GM12878 (cell line): ENCODE data around the gene SLC6A3. TPM values are rescaled to one million over a fixed set of nuclear protein-coding genes. Genes with fewer than 3 reads are reported as not detected.

Source experiments
- ATAC-seq: fragments of 200-7000 bp; cut with Tn5 transposase; 3 replicates; pipeline ENCODE4 v1.9.1; 2020; ENCODE audit warnings: mild to moderate bottlenecking, moderate library complexity
- BruUV-seq: library from RNA; stranded (reverse); fragments of 400-500 nt; replicated peaks from 2 replicates; lab custom pipeline; 2021; lab: Mats Ljungman, UMichigan
- CTCF ChIA-PET: fragments of 300-600 bp; sonication (Branson Sonifier 250); formaldehyde crosslinking; extraction: SDS; loops from one replicate; lab custom pipeline; 2021; ENCODE audit warnings: inconsistent platforms; lab: Yijun Ruan, JAX
- POLR2A ChIA-PET: fragments of 350-600 bp; formaldehyde crosslinking; extraction: SDS; loops from one replicate; lab custom pipeline; 2021; ENCODE audit warnings: inconsistent platforms; lab: Charles Lee
- RAD21 ChIA-PET: fragments of 300-600 bp; sonication (Branson Sonifier 250); formaldehyde crosslinking; loops from one replicate; lab custom pipeline; 2023; ENCODE audit warnings: antibody characterized with exemption; ENCODE audit not compliant: unreplicated experiment; lab: Charles Lee
- SMC1A ChIA-PET: fragments of 300-600 bp; sonication (Branson Sonifier 250); formaldehyde crosslinking; loops from one replicate; lab custom pipeline; 2023; ENCODE audit not compliant: unreplicated experiment, uncharacterized antibody; lab: Charles Lee
- DNase-seq: peaks from one replicate; pipeline ENCODE4 v3.0.0-alpha.2; 2011; ENCODE audit warnings: low read depth, low spot score
- FAIRE-seq: peaks from 3 replicates; lab custom pipeline; 2011; peaks lifted over from hg19 to GRCh38; lab: Jason Lieb, UNC
- H2AFZ ChIP-seq: 2 replicates; pipeline ENCODE4 v1.6.0; 2011; ENCODE audit warnings: low read depth, low read length, control low read depth; ENCODE audit not compliant: control insufficient read depth
- H3K27ac ChIP-seq: 2 replicates; pipeline ENCODE4 v1.5.1; 2011; ENCODE audit warnings: control low read depth; ENCODE audit not compliant: control insufficient read depth, insufficient read depth
- H3K27me3 ChIP-seq, 2 experiments: replicated peaks in 1 of 2; 2 replicates each; pipeline versions ENCODE4 v1.6.0 to v1.6.1; 2011; ENCODE audit warnings: low read length in 1 of 2; ENCODE audit not compliant: control insufficient read depth in 2 of 2, insufficient read depth in 2 of 2
- H3K36me3 ChIP-seq, 2 experiments: 2 replicates each; pipeline ENCODE4 v1.5.1; 2011; ENCODE audit warnings: low read length in 1 of 2; ENCODE audit not compliant: control insufficient read depth in 2 of 2, insufficient read depth in 2 of 2
- H3K4me1 ChIP-seq: 2 replicates; pipeline ENCODE4 v1.6.1; 2011; ENCODE audit warnings: mild to moderate bottlenecking, low read length, moderate library complexity, mixed read lengths; ENCODE audit not compliant: control insufficient read depth, insufficient read depth
- H3K4me2 ChIP-seq: 2 replicates; pipeline ENCODE4 v1.6.0; 2011; ENCODE audit warnings: control low read depth; ENCODE audit not compliant: control insufficient read depth, insufficient read depth
- H3K4me3 ChIP-seq: fragments of 200-600 bp; sonication (generic); 2 replicates; pipeline ENCODE4 v1.5.1; 2016
- H3K79me2 ChIP-seq: 2 replicates; pipeline ENCODE4 v1.6.0; 2011; ENCODE audit warnings: low read length; ENCODE audit not compliant: control insufficient read depth, insufficient read depth
- H3K9ac ChIP-seq: 2 replicates; pipeline ENCODE4 v1.8.0; 2011; ENCODE audit warnings: low read length, control low read depth, mixed read lengths; ENCODE audit not compliant: control insufficient read depth, insufficient read depth
- H3K9me3 ChIP-seq: replicated peaks from 3 replicates; pipeline ENCODE4 v1.5.1; 2011; ENCODE audit warnings: mild to moderate bottlenecking, low read length; ENCODE audit not compliant: control insufficient read depth, insufficient read depth
- H4K20me1 ChIP-seq: 2 replicates; pipeline ENCODE4 v1.6.0; 2011; ENCODE audit not compliant: control insufficient read depth, insufficient read depth
- BHLHE40 ChIP-seq, 2 experiments: fragments of 450-650 bp in 1 of 2; IDR thresholded peaks; 2 replicates each; pipeline ENCODE4 v1.6.1; 2011 to 2017; ENCODE audit warnings: low read depth in 2 of 2, borderline replicate concordance in 1 of 2, improper control_type of control experiment in 1 of 2, low read length in 1 of 2, mild to moderate bottlenecking in 1 of 2
- CHD1 ChIP-seq: IDR thresholded peaks from 2 replicates; pipeline ENCODE4 v1.6.1; 2012; ENCODE audit warnings: low read depth, low read length, improper control_type of control experiment
- EZH2 ChIP-seq: IDR thresholded peaks from 2 replicates; pipeline ENCODE4 v1.6.1; 2012; ENCODE audit warnings: low read depth, mild to moderate bottlenecking, control low read depth, inconsistent platforms, low read length, borderline replicate concordance; ENCODE audit not compliant: control insufficient read depth
- LARP7 ChIP-seq: fragments of 450-650 bp; IDR thresholded peaks from 2 replicates; pipeline ENCODE4 v1.6.1; 2017; ENCODE audit warnings: mild to moderate bottlenecking
- PAX5 ChIP-seq: IDR thresholded peaks from 2 replicates; pipeline ENCODE4 v1.6.1; 2011; ENCODE audit warnings: low read depth, low read length, borderline replicate concordance
- POLR2A ChIP-seq: IDR thresholded peaks from 2 replicates; pipeline ENCODE4 v1.6.1; 2011; ENCODE audit warnings: low read depth, mild to moderate bottlenecking, low read length
- RELA ChIP-seq: fragments of 450-650 bp; IDR thresholded peaks from 2 replicates; pipeline ENCODE4 v1.8.0; 2014; ENCODE audit warnings: borderline replicate concordance; ENCODE audit not compliant: partially characterized antibody
- TBL1XR1 ChIP-seq: IDR thresholded peaks from 2 replicates; pipeline ENCODE4 v1.6.1; 2012; ENCODE audit warnings: low read depth, low read length, improper control_type of control experiment
- ZNF207 ChIP-seq: fragments of 450-650 bp; IDR thresholded peaks from 2 replicates; pipeline ENCODE4 v1.6.1; 2014; ENCODE audit warnings: antibody characterized with exemption, mild to moderate bottlenecking, borderline replicate concordance
- WGBS: methylation state at CpG from one replicate; pipeline ENCODE4 v1.1.6; 2016; ENCODE audit warnings: low lambda C conversion rate; ENCODE audit not compliant: insufficient replicate concordance, insufficient coverage; ENCODE audit errors: missing lambda C conversion rate; 5-methylcytosine and 5-hydroxymethylcytosine counted together
- in situ Hi-C: fragments of 300-500 bp; cut with MboI; formaldehyde crosslinking; loops from 9 replicates; pipeline ENCODE4 v1.14.3; 2018; ENCODE audit warnings: mixed read lengths
- intact Hi-C: fragments of 100-400 bp; cut with micrococcal nuclease; formaldehyde crosslinking; loops from one replicate; pipeline ENCODE4 v1.14.2; 2022; ENCODE audit not compliant: unreplicated experiment
- polyA plus RNA-seq, 11 experiments: library from polyadenylated mRNA; depleted of rRNA in 4 of 11; unstranded in 6 of 11; stranded (reverse) in 5 of 11; fragments of >200 nt; fragmentation: Nextera tagmentation in 4 of 11; fragmentation: Illumina TruSeq in 1 of 11; extraction: Ambion mirVana in 4 of 11; extraction: Trizol in 1 of 11; gene quantifications; 1 replicate in 1 of 11; 2 replicates in 10 of 11; pipeline versions ENCODE4 v1.2.1 to v1.2.3, GENCODE V29; 2011 to 2016; ENCODE audit warnings: inconsistent platforms in 2 of 11, missing spikeins in 2 of 11, low read depth in 1 of 11
- total RNA-seq, 4 experiments: library from RNA; depleted of rRNA in 3 of 4; stranded (reverse); fragments of >200 nt in 3 of 4; fragmentation: Illumina TruSeq in 1 of 4; extraction: Trizol in 1 of 4; gene quantifications; 2 replicates each; pipeline versions ENCODE4 v1.2.1 to v1.2.3, GENCODE V29; 2013 to 2021
- TF ChIP-seq, protein P1 (sequence below): IDR thresholded peaks from 2 replicates; pipeline ENCODE4 v1.6.1; 2012; ENCODE audit warnings: low read depth, low read length, improper control_type of control experiment

The SLC6A3 gene
- total and polyA plus RNA-seq, 10 of the 15 experiments (the other 5 are each of a cell fraction or from before 2014, with no cell fraction given) = 0.01 TPM; not detected in 9

DNA sequence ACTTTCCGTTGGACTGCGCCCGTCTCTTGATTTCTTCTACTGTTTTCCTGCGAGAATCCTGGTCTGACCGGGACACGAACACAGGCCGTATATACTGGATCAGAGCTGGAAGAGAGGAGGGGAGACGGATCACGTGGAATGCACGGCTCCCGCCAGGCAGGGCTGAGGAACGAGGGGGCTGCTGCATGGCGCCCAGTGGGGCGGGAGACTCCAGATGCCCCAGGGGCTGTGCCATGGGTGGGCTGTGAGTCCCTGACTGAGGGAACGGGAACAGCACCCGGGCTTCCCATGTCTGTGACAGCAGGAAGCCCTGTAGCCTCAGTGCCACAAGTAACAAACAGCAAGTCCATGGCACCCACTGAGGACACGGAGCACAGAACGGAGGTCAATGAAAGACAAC, 44.5 kb upstream of the SLC6A3 start:
- Histone ChIP-seq H3K4me2 (peak overlapping the region; percentile 95), H3K9me3 (no peaks in the 10 kb centered on the region), H2AFZ (no peak overlapping the region), H3K27me3 (no peaks in the 10 kb centered on the region), H3K4me1 (peaks cover 84% of the 10 kb centered on the region), H4K20me1 (no peaks in the 10 kb centered on the region), H3K79me2 (peaks cover 89% of the 10 kb centered on the region), H3K9ac (peak overlapping the region; percentile 90), H3K4me3 (peak overlapping the region; percentile 75), H3K27ac (peak overlapping the region; percentile 98), H3K36me3 (peaks cover 21 to 35% of the 10 kb centered on the region in 2 experiments)
- in situ Hi-C loops (loop anchor here (5.0 kb wide), 1 partner anchor 308 kb away; the partner anchor contains the start of gene MRPL36), intact Hi-C loops (loop anchor here (1.0 to 10.0 kb wide), 5 partner anchors 9 to 145 kb away; partner anchors contain the start of genes CLPTM1L and LPCAT1)
- no peak for ATAC-seq
- CTCF ChIA-PET = interaction anchor here (1.1 to 4.5 kb wide), 7 partner anchors 8 to 154 kb away, joined by 4 to 43 read pairs (median 11); partner anchors contain the start of gene LPCAT1
- BruUV-seq = TSS peak; percentile 71
- POLR2A ChIA-PET = interaction anchor here (0.7 to 10.2 kb wide), 6 partner anchors 8 to 34 kb away, joined by 3 to 108 read pairs (median 14); partner anchors contain the start of gene LPCAT1
- WGBS = 11% methylated on average over 18 of the region's 18 CpGs
- TF ChIP-seq ZNF207 = 0 out of 2 replicates have a peak, but pooled peaks have one; percentile 22
- TF ChIP-seq CHD1 = 0 out of 2 replicates have a peak, but pooled peaks have one; percentile 53
- TF ChIP-seq PAX5 = no peak
- TF ChIP-seq, protein P1, sequence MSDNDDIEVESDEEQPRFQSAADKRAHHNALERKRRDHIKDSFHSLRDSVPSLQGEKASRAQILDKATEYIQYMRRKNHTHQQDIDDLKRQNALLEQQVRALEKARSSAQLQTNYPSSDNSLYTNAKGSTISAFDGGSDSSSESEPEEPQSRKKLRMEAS = peak; percentile 41; the same call in 1 of the 2 replicates
- TF ChIP-seq LARP7 = 0 out of 2 replicates have a peak, but pooled peaks have one; percentile 13
- TF ChIP-seq EZH2 = no peak
- peak in 1 of 2 experiments; percentile 19; a peak in 1 of 4 replicates for TF ChIP-seq BHLHE40 (IDR thresholded peaks at IDR 0.05; ENCODE audit: borderline replicate concordance in 1 of 2, low read depth in 2 of 2, low read length in 1 of 2)
- no peak for TF ChIP-seq TBL1XR1
- TF ChIP-seq RELA = no peak
- peak; percentile 30; the same call in 1 of the 2 replicates for TF ChIP-seq POLR2A
- FAIRE-seq = no peak
- SMC1A ChIA-PET = interaction anchor here (1.0 to 9.4 kb wide), 5 partner anchors 8 to 47 kb away, joined by 4 to 93 read pairs (median 16); no protein-coding TSS in a partner anchor
- no peak for DNase-seq
- RAD21 ChIA-PET = interaction anchor here (0.7 to 4.3 kb wide), 6 partner anchors 9 to 111 kb away, joined by 3 to 36 read pairs (median 9); no protein-coding TSS in a partner anchor
